Bone marrow (tissue), 2 donors: ENCODE measurements around the gene RASA3.
"Not testable (repeated sequence)": the region's sequence is repeated elsewhere in the genome, so short reads cannot be mapped to it uniquely, and the experiment has no call there.

ENCODE experiments used
- DNase-seq, 2 donors: peaks; one replicate each; lab custom pipeline; 2025; lab: John Stamatoyannopoulos, UW

RASA3 gene

GRCh38 chr13:114080739-114081561 is 51.5 kb downstream of the RASA3 start:
- no peak for DNase-seq

DNA sequence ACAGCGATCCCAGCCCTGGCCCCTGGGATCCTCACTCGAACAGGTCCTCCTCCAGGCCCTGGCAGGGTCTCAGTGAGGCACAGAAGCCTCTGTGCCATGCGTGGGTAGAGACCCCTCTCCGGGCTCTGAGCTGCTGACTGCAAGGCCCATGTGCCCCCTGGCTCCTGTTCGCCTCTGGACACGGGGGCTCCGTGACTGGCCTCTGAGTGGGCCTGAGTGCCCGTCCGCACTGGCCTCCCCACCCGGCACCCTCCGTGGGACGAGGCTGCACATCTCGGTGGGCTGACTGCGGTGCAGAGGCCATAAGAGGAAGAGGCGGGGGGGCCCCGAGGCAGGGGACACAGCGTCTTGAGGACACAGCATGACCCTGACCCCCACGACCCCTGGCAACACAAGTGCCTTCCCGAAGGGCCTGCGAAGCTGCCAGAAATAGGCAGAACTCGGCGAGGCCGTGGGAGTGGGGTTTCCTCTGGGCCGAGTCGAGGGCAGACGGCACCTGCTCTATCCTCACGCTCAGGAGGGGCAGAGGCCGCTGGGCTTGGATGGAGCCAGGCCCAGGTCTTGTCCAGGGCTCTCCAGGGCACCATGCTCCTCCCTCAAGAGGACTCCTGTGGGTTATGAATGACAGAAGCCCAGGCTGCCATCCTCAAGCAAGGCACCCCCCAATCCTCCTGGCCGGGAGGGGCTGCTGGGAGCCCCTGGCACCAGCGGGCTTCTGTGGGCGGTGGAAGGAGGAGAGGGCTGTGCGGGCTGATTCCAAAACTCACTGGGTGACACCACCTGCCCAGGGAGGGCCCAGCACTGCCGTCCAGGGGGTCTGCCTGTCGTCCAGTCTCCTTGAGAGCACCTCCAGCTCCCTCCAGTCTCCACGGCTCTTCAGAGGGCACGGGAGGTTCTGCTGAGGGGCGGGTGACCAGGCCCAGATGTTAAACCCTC is 52.6 kb downstream of the RASA3 start:
- DNase-seq: no peak

- DNase-seq: no peak
These were observed 53.7 kb downstream of the RASA3 start for GRCh38 chr13:114078461-114079451.

GRCh38 chr13:114077933-114078325 is 54.5 kb downstream of the RASA3 start:
- no peak for DNase-seq

DNA sequence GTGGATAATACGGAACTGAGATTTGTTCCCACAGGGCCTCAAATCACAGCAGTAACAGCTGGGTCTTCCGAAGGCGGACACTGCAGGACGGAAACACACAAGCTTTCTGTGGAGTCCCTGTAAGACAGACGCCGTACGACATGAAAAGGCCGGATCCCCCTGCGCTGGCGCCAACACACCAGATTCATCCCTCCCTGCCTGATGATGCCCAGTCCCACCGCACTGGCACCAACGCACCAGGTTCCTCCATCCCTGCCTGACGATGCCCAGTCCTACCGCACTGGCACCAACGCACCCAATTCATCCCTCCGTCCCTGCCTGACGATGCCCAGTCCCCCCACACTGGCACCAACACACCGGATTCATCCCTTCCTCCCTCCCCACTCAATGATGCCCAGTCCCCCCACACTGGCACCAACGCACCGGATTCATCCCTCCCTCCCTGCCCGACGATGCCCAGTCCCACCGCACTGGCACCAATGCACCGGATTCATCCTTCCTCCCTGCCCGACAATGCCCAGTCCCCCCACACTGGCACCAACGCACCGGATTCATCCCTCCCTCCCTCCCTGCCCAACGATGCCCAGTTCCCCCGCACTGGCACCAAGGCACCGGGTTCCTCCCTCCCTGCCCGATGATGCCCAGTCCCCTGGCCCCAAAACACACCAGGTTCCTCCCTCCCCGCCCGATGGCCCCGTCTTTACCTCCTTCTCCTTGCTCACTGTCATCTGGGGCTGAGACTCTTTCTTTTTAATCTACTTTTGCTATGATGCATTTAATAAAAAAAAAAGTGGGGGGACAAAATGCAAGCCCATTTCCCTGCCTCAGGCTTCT is 55.1 kb downstream of the RASA3 start:
- no peak for DNase-seq

GRCh38 chr13:114076329-114077090 is 55.9 kb downstream of the RASA3 start:
- DNase-seq: no peak

- DNase-seq: not testable (repeated sequence)
These were observed 56.6 kb downstream of the RASA3 start for GRCh38 chr13:114075811-114076210.

GRCh38 chr13:114074671-114075315 is 57.6 kb downstream of the RASA3 start:
- no peak for DNase-seq

DNA sequence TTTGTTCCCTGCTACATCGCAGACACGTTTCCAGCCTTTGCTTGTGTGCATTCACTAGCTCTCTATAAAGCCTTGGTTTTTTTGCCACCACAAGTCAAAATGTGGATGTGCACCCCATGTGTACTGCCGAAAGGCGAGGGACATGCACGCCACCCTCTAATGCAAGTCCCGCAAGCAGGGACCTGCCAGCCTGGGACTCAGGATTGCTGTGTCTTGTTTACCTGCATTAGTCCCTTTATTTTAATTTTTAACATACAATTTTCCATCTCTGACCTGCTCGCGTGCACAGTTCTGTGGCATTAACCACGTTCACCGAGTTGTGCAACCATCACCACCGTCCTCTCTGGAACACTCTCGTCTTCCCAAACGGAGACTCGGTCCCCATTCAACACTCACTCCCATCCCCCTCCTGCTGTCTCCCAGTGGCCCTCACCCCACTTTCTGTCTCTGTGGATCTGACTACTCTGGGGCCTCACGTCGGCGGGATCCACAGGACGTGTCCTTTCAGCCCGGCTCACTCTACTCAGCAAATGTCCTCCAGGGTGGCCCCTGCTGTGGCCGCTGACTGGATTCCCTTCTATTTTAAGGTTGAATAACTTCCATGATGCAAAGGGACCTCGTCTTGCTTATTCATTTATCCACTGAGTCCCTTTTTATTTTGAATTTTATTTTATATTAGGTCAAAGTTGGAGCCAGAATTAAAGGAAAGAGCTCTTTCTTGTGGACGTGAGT is 58.4 kb downstream of the RASA3 start:
- DNase-seq: no peak

- DNase-seq: no peak
These were observed 60.0 kb downstream of the RASA3 start for GRCh38 chr13:114072421-114072820.

- DNase-seq: no peak
These were observed 60.4 kb downstream of the RASA3 start for GRCh38 chr13:114071991-114072390.

GRCh38 chr13:114071410-114071809 is 61.0 kb downstream of the RASA3 start:
- no peak for DNase-seq

DNA sequence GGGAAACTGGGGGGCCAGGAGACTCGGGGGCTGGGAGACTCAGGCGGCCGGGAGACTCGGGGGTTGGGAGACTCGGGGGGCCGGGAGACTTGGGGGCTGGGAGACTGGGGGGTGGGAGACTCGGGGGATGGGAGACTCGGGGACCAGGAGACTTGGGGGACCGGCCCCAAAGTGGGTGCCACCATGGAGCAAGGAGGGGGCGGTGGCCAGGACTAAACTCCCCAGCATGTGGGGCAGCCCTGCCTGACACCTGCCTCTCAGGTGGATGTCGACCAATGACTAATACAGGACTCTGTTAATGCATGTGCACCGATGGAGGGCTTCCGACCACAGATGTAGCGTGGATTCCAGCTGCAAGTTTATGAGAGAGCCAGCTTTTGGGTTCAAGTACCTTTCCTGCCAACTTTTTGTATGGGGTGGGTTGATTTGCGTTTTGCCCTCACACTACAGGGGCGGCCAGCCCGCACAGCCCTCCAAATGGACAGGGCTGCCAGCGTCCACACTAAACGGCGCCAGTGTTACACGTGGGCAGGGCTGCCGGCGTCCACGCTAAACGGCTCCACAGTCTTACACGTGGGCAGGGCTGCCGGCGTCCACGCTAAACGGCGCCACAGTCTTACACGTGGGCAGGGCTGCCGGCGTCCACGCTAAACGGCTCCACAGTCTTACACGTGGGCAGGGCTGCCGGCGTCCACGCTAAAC is 62.2 kb downstream of the RASA3 start:
- no peak for DNase-seq

- no peak for DNase-seq
These were observed 62.9 kb downstream of the RASA3 start for GRCh38 chr13:114069376-114070097.

DNA sequence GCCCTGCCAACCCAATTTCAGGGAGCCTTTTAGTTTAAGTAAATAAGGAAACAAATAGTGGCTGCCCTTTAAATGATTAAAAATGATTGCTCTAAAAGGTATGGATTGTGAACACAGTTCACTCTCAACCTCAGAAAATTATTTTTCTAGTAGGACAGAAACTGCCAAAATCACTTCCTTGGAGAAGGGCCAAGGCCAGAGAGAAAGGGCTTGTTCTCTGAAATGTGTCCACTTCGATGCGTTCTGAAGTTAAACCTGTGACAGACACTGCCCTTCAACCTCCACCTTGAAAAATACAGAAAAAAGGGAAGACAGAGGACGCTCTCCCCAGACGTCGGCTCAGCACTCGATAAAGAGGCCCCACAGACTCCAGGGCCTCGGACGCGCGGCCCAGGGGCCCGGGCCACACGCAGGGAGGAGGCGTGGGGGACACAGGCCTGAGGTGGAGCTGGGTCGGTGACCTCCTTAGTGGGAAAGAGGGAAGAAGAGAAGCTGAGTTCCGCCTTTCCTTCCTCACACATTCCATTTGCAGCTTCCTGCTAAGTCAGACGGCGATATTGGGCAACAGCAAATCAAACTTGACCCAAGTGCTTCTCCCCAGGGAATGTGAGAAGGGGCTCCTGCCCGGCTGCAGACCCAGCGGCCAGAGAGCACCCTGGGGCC is 63.6 kb downstream of the RASA3 start:
- no peak for DNase-seq

DNA sequence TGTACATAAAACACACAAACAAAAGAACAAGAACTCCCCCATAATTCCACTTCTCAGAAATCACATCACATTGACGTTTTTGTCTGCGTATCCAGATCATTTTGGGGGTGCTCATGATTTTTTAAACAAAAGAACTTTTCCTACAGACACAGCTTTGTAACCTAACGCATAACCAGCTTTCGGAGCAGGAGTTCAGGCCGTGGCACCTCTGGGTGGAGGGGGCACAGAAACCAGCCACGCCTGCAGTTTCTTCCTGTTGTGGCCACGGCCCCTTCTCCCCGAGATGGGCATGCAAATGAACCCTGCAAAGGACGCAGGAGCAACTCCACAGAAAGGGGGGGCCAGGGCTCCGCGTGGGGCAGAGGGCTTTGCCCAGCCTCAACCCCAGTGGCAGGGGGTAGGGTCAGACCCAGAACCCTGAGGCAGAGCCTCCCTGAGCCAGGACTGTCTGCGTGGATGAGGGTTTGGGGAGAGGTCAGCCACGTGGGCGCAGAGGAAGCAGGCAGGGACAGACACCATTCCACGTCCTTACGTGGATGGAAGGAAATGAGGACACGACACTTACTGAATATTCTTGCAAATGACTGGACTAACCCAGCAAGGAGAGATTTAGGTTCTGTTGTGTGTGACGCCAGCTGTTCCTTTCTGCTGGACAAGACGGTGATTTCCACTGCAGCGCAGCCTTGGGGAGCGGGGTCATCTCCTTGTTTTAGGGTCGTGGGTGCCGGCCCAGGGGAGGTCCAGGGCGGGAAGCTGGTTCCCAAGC is 64.4 kb downstream of the RASA3 start:
- DNase-seq: no peak
